ENCODE data around the gene UCK2. TPM values are rescaled to one million over a fixed set of nuclear protein-coding genes. Genes with fewer than 3 reads are reported as not detected.
A peak's percentile ranks its signal among the peaks of the same experiment; 100 is the strongest.

Gene UCK2
- total RNA-seq, 1 donor from 2014 or later, result 39.5 TPM

DNA sequence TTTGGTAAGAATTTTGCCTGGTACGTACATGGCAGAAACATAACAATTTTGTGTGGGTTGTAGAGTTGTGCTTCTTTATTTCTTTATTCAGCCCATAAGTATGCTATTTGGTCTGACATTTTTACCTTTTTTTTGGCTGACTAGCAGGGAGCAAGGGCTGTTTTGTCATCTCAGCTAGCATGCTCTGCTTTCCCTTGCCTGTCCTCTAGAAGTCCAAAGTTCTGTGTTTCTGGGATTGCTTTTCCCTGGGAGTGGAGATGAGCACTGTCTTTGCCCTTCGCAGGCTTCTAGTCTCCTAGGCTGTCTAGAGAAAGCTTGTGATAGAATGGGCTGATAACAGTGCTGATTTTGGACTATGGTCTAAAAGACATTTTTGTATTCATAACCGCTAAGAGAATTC is 7.5 kb downstream of the UCK2 start:
- no peak for ATAC-seq

- ATAC-seq, result no peak
Measured at GRCh38 chr1:165836664-165837482, 9.5 kb downstream of the UCK2 start.

GRCh38 chr1:165837838-165838364 is 10.5 kb downstream of the UCK2 start:
- ATAC-seq, result no peak

DNA sequence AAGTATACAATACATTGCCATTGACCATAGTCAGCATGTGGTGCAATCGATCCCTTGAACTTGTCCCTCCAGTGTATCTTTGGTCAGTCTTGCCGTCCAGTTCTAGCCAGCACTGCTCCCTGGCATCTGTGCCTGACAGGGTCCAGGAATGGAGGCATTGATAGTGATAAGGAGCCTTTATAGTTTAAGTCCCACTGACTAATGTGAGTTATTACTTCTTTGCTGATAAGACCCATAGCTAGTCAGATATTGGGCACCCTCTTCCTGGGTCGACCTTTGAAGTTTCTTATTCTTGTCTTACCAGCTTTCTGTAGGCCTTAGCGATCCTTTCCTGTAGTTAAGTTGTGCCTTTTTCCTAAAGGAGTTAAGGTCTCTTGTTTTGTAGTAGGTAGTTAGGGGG is 13.0 kb downstream of the UCK2 start:
- no peak for ATAC-seq

DNA sequence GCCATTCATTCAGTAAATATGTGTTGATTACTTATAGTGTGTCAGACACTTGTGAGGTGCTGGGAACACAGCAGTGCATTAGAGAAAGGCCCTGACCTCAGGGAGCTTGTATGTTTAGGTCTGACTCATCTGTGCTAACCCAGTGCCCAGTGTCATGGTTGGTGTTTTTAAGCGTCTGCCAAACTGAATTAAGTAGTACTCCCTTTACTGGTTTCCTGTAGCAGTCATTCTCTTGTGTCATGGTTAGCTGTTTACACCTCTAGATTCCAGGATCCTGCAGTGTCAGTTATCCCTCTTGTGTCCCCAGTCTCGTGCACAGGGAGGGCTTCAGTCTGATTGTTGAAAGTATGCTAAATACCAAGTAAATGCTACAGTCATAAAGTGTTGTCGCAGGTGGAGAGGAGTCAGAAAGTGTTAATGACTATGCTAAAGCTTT is 14.2 kb downstream of the UCK2 start:
- ATAC-seq, result peak; percentile 95

GRCh38 chr1:165842023-165842670 is 14.7 kb downstream of the UCK2 start:
- no peak for ATAC-seq

DNA sequence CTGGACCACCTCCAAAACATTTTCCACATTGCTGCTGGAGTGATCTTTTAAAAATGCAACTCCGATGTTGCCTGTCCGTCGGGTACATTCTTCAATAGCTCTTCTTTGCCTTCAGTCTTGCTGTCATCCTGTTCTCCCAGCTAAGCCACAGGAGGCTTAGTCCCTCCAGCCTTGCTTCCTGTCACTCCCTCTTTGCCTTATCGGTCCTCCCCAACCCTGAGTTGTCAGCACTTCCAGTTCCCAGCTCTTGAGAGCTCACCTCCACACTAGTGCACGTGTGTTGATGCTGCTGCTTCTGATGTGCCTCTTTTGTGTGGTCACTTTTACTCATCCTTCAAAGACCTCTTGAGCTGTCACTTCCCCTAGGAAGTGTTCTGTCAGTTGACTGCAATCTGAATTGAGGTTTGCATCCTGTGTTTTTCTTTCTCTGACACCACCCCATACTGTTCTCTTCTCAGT is 15.3 kb downstream of the UCK2 start:
- ATAC-seq, result peak; percentile 84

DNA sequence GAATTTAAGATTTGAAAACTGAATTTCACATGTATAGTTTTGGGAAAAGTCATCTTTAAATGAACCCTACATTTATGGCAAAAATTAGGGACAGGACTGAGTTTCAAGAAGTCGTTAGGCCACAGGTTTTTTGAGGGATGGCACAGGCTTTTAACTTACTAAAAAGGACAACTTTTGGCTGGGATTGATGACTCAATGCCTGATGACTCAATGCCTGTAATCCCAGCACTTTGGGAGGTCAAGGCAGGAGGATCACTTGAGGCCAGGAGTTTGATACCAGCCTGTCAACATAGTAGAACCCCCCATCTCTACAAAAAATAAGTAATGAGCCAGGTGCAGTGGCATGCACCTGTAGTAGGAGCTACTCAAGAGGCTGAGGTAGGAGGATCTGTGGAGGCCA is 15.9 kb downstream of the UCK2 start:
- ATAC-seq, result no peak

DNA sequence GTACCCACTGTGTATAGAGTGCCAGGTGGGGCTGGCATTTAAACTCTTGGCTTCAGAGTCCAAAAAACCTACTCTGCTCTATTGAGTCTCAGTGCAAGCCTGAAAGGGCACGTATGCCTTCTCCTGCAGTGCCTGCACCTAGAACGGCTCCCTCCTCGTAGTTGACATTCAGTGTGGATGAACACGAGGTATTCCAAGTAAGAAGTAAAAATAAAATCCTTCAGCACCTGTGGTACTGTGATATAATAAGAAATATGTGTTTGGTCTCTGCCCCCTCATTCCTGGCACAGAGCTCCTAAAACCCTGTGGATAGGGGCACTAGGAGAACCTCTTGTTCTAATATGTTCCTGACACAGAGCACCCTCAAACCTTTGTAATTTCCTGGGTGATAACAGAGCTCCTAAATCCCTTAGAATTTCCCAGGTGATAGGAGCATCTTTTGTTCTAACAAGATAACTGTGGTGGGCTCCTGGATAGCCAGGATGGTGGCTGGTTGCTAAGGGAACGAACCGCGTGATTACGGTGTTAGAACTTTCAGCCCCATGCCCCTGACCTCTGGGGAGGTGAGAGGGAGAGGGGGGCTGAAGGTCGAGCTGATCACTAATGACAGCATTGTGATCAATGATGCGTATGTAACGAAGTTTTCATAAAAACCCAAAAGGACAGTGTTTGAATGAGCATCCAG is 16.8 kb downstream of the UCK2 start:
- no peak for ATAC-seq

DNA sequence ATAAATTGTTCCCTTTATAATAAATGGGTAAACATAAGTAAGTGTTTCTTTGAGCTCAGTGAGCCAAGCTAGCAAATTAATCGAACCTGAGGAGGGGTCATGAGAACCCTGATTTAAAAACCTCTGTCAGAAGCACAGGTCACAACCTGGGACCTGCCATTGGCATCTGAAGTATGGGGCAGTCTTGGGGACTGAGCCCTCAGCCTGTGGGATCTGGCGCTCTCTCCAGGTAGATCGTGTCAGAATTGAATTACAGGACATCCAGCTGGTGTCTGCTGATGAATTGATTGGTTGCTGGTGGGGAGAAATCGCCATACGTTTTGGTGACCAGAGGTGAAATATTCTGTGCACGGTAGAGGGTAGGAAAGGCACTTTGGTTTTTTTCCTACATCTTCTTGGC is 17.5 kb downstream of the UCK2 start:
- ATAC-seq, result no peak

DNA sequence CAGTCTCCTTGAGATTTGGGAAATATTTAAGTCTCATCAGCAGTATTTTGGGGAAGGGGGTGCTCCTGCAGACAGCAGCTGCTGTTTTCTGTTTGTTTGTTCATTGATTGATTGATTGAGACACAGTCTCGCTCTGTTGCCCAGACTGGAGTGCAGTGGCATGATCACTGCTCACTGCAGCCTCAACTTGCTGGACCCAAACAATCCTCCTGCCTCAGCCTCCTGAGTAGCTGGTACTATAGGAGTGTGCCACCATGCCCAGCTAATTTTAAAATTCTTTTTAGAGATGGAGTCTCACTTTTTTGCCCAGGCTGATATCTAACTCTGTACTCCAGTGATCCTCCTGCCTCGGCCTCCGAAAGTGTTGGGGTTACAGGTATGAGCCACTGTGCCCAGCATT is 18.2 kb downstream of the UCK2 start:
- ATAC-seq, result no peak

GRCh38 chr1:165845992-165846748 is 18.8 kb downstream of the UCK2 start:
- ATAC-seq, result no peak

DNA sequence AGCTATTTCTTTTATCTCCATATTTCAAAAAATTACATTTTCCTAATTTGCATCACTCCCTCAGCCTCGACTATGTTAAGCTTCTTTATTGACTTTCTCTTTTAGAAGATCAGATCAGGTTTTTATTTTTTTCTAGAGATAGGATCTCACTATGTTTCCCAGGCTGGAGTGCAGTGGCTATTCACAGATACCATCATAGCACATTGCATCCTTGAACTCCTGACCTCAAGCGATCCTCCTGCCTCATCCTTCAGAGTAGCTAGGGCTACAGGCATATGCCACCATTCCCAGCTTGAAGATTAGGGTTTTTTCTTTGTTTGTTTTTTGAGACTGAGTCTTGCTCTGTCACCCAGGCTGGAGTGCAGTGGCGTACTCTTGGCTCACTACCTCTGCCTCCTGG is 20.1 kb downstream of the UCK2 start:
- ATAC-seq, result no peak

- peak; percentile 93 for ATAC-seq
Measured at GRCh38 chr1:165849353-165850133, 22.1 kb downstream of the UCK2 start.

GRCh38 chr1:165851034-165851658 is 23.7 kb downstream of the UCK2 start:
- peak; percentile 12 for ATAC-seq

- no peak for ATAC-seq
Measured at GRCh38 chr1:165852871-165853270, 25.5 kb downstream of the UCK2 start.

DNA sequence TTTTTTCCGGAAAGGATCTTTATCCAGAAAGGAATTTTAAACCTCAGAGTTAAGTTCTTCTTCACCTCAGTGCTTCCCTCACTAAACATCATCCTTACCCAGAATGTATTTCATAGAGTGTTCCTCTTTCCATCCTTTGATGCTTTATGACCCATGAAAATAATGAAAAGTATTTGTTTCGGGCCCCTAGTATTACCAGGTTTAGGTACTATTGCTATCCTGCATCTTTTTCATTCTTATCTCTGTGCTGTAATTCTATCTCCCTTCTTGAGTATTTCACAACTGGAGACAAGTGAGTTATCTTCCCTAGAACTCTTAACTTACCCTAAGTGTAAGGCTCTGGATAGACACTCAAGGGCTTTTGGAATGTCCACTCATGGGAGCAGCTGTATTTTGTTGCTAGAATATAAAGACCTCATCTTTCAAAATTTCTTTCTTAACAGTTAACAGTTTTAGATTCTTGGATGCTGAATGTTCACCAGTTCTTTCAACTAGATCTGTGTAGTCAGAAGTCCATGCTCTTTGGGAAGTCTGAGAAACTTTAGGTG is 26.2 kb downstream of the UCK2 start:
- ATAC-seq, result no peak

DNA sequence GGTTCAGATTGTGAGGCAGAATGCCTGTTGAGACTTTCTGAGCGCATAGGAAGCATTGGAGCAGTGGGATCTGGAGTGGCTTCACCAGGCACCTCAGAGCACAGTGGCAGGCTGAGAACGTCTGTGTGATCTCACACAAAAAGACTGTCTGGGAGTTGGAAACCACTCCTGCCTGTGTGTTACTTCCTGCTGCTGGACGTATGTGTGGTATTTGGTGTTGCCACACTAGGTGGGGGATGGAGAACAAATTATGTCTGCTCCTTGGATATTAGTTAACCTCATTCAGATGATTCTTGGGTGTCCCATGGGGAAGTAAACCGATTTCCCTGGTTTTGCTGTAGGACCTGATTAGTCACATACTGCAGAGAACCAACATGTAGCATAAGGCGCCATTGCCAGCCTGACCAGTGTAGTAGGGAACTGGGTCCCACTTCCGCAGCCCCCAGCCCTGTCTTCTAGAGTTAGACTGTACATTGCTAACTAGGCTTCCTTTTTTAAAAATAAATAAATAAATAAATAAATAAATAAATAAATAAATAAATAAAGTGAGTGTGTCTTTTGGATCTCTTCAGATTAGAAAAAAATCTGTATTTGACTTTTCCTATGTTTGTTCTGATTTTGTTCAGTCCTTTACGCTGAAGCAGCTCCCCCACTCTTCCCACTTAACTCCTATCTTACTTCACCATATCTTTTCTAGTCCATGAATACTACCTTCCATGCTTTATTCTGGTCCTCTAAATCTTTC is 26.9 kb downstream of the UCK2 start:
- peak; percentile 52 for ATAC-seq

GRCh38 chr1:165855010-165855838 is 27.8 kb downstream of the UCK2 start:
- ATAC-seq, result no peak
